GM23248 (cell line): ENCODE measurements around the gene TAOK1.

ENCODE experiments used
- EZH2 ChIP-seq: fragments of 200-600 bp; sonication (generic); IDR thresholded peaks from 2 replicates; pipeline ENCODE4 v1.6.1; 2018; ENCODE audit warnings: antibody characterized with exemption, mild to moderate bottlenecking; ENCODE audit not compliant: insufficient read depth, poor library complexity, severe bottlenecking
- EZH2phosphoT487 ChIP-seq: fragments of 200-600 bp; sonication (generic); IDR thresholded peaks from 2 replicates; pipeline ENCODE4 v1.6.1; 2018; ENCODE audit warnings: antibody characterized with exemption, moderate library complexity, mild to moderate bottlenecking, low read depth; ENCODE audit not compliant: insufficient read depth

GRCh38 chr17:29469276-29469675 is 79.1 kb downstream of the TAOK1 start:
- no peak for TF ChIP-seq EZH2phosphoT487
- no peak for TF ChIP-seq EZH2
